GM12874 (cell line): ENCODE measurements around the gene ZXDC.

ENCODE experiments used
- CTCF ChIP-seq: IDR thresholded peaks from 2 replicates; pipeline ENCODE4 v1.5.1; 2011; ENCODE audit warnings: low read depth, mild to moderate bottlenecking, control low read depth, low read length, moderate library complexity; ENCODE audit not compliant: insufficient read depth

Gene ZXDC

GRCh38 chr3:126452213-126452612 is 23.5 kb downstream of the ZXDC start:
- TF ChIP-seq CTCF: no peak

GRCh38 chr3:126451511-126451910 is 24.2 kb downstream of the ZXDC start:
- no peak for TF ChIP-seq CTCF

GRCh38 chr3:126450744-126451143 is 24.9 kb downstream of the ZXDC start:
- no peak for TF ChIP-seq CTCF

GRCh38 chr3:126450219-126450618 is 25.5 kb downstream of the ZXDC start:
- TF ChIP-seq CTCF: no peak

GRCh38 chr3:126449621-126450051 is 26.1 kb downstream of the ZXDC start:
- no peak for TF ChIP-seq CTCF

- TF ChIP-seq CTCF: no peak
Measured at GRCh38 chr3:126448893-126449180, 26.9 kb downstream of the ZXDC start.

- no peak for TF ChIP-seq CTCF
Measured at GRCh38 chr3:126448136-126448892, 27.4 kb downstream of the ZXDC start.
